HG03432 (cell line): ENCODE data around the gene OGN.
"Not testable (repeated sequence)": the region's sequence is repeated elsewhere in the genome, so short reads cannot be mapped to it uniquely, and the experiment has no call there.

Experiments used
- ATAC-seq: cut with Tn5 transposase; IDR thresholded peaks from one replicate; pipeline ENCODE4 v1.9.1; 2021; ENCODE audit warnings: mild to moderate bottlenecking, moderate library complexity; ENCODE audit not compliant: unreplicated experiment

The OGN gene

GRCh38 chr9:92404042-92404836 lies at the start of gene OGN:
Gene OGN, minus strand, starts transcription at chr9:92404578. Its CDS starts 1,171 bp downstream, at chr9:92403407.
- ATAC-seq, result no peak

DNA sequence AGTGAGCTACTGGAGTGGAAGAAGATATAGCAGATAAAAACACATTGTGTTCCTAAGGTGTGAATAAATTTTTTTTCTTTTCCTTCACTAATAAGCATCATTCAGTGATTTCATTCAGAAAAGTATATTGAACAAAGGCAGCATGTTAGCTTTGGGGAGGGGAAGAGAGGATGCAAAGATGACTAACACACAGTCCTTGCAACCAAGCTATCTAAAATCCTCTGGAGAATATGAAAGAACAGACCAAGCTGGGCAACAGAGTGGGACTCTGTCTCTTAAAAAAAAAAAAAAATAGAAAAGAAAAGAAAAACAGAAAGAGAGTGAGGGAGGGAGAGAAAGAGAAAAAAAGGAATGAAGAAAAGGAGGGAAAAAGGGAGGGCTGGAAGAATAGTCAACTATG lies 42.2 kb upstream of the OGN start:
- no peak for ATAC-seq

DNA sequence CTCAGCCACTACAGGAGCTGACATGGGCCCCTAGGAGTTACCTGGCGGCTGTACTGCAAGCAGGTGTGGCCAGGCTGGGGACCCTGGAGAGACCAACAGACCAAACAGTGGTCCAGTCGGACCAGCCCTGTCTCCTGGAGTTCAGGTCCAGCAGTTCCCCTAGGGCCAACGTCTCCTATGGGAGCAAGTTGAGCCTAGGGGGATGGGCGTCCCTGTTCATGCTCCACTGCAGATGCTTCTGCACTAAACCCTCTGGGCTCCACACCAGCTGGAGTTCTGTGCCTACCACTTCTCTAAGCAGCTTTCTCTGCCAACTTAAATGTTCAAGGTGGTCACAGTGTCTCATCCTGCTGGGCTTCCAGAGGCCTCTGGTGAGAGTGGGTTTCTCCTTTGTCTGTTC lies 40.5 kb upstream of the OGN start:
- ATAC-seq, result no peak

DNA sequence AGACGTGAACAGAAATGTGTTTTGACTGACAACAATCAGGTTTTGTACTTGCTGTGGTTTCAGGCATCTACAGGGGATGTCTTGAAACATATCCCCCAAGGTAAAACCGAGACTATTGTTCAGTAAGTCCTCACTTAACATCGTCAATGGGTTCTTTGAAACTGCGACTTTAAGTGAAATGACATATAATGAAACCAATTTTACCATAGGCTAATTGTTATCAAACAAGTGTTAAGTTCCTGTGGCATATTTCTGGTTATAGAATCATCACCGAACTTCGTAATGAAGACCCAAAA lies 36.3 kb upstream of the OGN start:
- ATAC-seq, result no peak

DNA sequence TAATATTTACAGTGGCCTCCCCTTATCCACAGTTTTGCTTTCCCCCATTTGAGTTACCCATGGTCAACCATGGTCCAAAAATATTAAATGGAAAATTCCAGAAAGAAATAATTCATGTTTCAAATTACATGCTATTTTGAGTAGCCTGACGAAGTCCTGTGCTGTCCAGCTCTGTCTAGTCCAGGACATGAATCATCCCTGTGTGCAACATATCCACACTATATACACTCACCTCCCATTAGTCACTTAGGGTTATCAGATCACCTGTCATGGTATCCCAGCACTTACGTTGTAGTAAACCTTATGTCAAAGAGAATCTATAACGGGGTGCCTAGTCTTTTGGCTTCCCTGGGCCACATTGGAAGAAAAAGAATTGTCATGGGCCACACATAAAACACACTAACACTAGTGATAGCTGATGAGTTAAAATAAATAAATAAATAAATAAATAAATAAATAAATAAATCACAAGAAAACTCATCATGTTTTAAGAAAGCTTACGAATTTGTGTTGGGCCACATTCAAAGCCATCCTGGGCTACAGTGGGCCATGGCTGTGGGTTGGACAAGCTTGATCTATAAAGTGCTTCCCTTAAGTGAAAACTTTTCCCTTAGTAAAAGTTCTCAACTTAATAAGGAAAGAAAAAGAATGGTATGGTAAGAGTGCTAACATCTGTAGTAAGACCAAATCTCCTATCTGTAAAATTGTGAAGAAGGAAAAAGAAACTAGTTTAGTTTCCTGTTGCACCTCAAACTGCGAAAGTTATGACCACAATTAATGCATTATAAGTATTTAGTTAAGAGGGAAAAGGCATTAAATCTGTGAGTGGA lies 35.8 kb upstream of the OGN start:
- no peak for ATAC-seq

- no peak for ATAC-seq
Observed at GRCh38 chr9:92438900-92439526, 34.6 kb upstream of the OGN start.

DNA sequence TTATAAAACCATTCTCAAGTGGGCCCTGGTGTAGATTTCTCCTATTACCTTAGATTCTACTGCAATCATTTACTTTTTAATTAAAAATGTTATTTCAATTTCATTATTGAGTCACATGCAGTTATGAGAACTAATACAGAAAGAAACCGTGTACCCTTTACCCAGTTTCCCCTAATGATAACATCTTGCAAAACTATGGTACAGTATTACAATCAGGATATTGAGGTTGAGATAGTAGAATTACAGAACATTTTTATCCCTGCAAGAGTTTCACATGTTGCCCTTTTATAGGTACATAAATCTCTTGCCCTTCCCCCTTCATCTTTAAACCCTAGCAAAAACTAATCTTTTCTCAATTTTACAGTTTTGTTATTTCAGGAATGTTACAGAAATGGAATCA lies 30.9 kb upstream of the OGN start:
- no peak for ATAC-seq

DNA sequence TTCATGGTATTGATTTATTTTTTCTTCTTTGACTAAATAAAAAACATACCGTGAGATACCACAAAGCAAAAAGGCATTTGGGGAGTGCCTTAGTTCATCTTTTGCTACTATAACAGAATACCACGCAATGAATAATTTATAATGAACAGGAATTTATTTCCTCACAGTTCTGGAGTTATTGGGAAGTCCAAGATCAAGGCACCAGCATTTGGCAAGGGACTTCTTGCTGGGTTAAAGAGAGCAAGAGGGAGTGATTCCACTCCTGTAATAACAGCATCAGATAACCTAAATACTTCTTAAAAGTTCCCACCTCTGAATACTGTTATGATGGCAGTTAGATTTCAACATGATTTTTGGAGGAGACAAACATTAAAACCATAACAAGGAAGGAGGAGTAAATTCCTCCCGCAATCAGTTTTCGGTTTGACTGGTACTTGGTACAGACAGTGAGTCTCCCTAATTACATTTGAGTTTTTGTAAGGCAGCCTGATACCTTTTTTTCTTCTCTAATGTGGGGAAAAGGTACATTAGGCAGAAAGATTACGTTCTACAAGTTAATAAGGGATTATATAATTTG lies 28.7 kb upstream of the OGN start:
- ATAC-seq, result no peak

DNA sequence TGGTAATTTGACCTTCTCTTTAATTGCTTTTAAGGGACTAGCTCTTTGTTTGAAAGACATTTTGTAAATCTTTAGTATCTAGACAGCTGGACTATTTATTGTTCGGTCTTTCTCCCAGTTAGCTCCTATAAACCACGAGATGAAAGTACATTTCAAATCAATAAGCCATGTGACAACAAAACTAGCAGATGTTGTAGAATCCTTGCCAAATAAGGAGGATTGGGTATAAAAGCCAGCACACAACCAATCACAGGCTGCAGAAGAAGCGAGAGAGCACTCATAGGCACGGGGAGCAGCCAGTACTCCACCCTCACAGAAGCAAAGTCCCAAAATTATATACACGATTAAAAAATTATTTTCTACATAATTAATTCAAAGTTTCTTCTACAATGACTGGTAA lies 28.0 kb upstream of the OGN start:
- no peak for ATAC-seq

DNA sequence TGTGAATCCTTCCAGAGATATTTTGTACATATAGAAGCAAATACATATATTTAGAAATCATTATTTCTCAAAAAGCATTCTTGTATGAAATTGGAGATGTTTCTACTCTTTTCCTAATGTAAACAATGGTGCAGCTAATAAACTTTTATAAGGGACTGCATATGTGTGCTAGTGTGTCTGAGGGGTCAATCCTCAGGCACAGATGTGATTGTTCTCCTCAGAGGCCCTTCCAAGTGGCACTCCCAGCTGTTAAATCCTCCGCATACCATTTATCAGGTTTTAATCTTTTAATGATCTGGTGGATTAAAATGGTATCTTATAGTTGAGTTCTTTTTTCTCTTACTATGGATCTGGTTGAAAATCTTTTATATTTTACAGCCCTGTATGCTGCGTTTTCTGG lies 25.5 kb upstream of the OGN start:
- ATAC-seq, result no peak

- ATAC-seq, result no peak
Observed at GRCh38 chr9:92426501-92427145, 22.2 kb upstream of the OGN start.

DNA sequence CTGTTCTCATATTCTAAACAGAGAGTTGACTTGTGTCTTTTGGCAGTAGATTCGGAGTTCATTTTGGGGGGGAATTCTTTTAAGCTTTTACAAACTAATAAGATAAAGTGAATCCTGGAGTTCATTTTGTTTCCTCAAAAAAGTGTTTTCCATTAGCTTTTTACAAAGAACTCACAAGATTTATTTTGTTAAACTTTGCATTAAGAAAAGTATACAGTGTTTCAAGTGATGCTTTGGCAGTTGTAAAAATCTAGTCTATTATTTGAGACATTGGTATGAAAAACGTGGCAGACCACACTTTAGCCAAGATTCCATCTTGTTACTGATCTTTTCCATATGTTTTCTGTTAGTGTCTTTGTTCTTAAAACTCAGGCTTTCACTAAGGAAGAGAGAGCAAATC lies 21.1 kb upstream of the OGN start:
- ATAC-seq, result no peak

DNA sequence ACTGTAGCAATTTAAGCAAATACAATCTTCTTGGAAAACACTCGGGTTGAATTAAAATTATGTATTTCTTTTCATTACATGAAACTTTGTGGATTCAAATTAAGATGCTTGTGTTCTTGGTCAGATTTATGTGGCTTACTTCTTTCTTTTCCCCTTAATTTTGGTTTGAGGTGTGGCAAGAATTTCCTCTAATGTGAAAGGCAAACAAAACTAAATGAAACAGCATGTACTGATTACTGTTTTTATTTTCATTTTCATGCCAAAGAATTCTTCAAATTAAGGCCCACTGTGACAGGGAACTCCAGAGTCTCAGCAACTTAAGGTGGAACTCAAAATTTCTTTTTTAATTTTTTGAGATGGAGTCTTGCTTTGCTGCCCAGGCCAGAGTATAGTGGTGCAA lies 20.0 kb upstream of the OGN start, which contains the start of gene OMD:
TSS of gene OMD (minus strand) at position 132 of the 400 bp plus-strand sequence. CDS start 6,913 bp downstream, outside the sequence.
- no peak for ATAC-seq

DNA sequence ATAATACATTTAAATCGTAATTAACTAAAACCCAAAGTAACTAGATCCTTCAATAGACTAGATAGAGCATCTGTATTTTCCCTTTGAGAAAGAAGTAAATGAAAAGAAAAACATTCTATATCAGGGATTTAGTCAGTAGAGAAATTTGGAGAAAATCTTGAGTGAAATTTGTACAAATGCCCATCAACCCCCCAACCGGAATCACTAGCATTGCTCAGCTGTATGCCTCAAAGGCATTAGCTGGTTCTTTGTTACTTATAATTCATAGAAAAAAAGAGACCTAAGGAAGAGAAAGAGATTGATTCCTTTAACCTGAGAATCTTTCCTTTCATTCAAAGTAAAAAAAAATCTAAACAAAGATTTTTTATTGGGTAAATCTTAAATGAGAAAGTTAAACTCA lies 19.2 kb upstream of the OGN start:
- no peak for ATAC-seq

- no peak for ATAC-seq
Observed at GRCh38 chr9:92422611-92423338, 18.4 kb upstream of the OGN start.

GRCh38 chr9:92414566-92414965 lies 10.2 kb upstream of the OGN start:
- ATAC-seq, result no peak

DNA sequence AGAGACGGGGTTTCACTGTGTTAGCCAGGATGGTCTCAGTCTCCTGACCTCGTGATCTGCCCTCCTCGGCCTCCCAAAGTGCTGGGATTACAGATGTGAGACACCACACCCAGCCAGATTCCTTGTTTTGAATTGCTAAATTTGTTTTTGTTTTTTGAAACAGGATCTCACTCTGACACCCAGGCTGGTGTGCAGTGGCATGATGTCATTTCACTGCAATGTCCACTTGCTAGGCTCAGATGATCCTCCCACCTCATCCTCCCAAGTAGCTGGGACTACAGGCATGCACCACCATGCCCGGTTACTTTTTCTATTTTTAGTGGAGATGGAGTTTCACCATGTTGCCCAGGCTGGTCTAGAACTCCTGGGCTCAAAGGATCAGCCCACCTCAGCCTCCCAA lies 6.8 kb upstream of the OGN start:
- ATAC-seq, result not testable (repeated sequence)

DNA sequence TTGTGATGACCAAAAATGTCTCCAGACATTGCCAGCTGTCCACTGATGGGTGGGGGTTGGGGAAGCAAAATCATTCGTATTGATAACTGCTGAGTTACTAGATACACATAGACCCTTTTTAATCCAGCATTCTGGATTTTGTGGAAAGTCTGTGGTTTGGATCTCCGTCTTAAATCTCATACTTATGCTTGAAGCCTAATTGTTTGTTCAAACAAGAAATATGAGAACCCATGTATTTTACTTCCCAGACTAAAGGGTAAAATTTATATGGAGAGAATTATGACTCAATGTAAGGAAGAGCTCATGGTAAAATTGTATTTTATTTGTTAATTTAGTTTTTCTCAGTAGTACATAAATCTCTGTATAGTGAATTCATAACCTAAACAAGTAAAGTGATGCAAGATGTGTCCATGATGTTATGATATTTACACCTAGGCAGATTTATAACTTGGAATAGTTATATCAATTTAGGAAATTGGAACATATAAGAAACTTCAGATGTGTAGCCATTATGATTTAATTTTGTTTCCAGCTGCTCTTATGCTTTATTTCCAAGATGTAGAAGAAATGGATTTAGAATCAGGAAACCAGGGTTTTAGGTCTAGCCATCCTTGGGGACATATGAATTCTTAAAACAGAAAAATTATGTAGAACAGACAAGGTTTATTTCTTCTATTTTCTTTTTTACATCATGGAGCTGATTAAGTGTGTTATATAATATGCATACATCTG lies 4.5 kb upstream of the OGN start:
- no peak for ATAC-seq

DNA sequence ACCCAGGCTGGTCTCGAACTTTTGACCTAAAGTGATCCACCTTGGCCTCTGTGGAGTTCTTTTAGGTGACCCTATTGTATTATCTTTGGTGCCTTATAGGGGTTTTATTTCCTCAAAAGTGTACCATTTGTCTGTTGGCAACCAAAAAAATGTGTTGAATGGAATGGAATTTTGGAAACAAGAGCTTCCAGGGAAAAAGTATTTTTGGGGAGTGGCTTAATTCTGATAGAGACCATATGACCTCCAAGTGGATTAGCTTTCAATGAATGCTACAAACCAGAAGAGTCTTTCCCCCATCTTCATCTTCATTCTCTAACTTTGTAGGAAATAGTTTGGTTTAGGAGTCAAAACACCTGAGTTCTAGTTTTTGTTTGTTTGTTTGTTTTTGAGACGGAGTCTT lies 3.4 kb upstream of the OGN start:
- ATAC-seq, result no peak

DNA sequence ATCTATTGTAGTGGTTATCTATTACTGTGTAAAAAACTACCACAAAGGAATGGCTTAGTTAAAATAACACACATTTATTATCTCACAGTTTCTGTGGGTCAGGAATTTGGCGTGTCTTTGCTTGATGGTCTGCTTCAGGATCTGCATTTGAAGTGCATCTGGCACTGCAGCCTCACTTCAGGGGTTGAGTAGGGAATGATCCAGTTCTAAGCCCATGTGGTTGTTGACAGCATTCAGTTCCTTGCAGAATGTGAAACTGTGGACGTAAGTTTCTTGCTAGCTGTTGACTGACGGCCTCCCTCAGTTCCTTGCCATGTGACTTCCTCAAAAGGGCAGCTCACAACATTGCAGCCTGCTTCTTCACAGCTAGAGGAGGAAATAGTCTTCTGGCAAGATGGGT lies 2.1 kb upstream of the OGN start:
- ATAC-seq, result peak; percentile 77
